Gastroesophageal sphincter (tissue), 3 donors: ENCODE measurements around the gene RTN4RL1.

Source experiments
- CTCF ChIP-seq, 4 experiments: fragments of 200-600 bp in 2 of 4; fragments of 450-650 bp in 2 of 4; sonication (generic) in 1 of 4; IDR thresholded peaks; one replicate each; pipeline ENCODE4 v1.5.1; 2017 to 2019; ENCODE audit warnings: antibody characterized with exemption in 4 of 4, mild to moderate bottlenecking in 2 of 4, moderate library complexity in 2 of 4
- POLR2A ChIP-seq, 2 donors: fragments of 450-650 bp; IDR thresholded peaks; one replicate each; pipeline ENCODE4 v1.6.1; 2017; ENCODE audit warnings: antibody characterized with exemption in 2 of 2, mild to moderate bottlenecking in 2 of 2, moderate library complexity in 1 of 2
- POLR2AphosphoS5 ChIP-seq: sonication (generic); formaldehyde crosslinking; IDR thresholded peaks from one replicate; pipeline ENCODE4 v1.6.1; 2017; ENCODE audit warnings: antibody characterized with exemption

- TF ChIP-seq CTCF (IDR thresholded peaks at IDR 0.05) (no peak), POLR2AphosphoS5 (no peak), POLR2A (IDR thresholded peaks at IDR 0.05) (no peak)
These were observed 108.0 kb downstream of the RTN4RL1 start for GRCh38 chr17:1916963-1917715.
